NCI-H2196 treated with DMSO at 0.1 percent for 48 hours (cell line): Measurements from ENCODE around the gene ZBTB20.

Experiments used
- DNase-seq: peaks from one replicate; lab custom pipeline; 2025; ENCODE audit not compliant: unreplicated experiment; lab: John Stamatoyannopoulos, UW

ZBTB20 gene

DNA sequence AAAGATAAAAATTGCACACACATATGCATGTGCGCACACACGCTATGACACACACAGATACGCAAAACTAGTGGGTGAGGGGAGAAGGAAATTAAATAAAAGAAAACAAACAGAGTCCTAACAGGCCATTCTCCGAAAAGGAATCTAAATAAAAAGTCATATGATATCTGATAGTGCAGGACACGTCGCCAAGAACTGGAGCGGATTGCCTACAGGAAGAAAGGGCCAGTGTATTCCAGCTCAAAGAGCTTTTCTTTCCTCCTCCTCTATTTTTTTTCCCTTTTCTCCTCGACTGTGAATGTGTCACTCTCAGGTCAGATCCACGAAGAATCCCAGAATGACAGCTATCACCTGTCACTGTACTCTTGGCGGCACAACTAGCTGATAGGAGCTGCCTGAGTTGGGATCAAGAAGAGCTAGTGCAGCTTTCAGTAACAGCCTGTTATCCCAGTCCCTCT, 695.5 kb downstream of the ZBTB20 start:
- DNase-seq: peak; percentile 90

- DNase-seq: peak; percentile 73
Observed at GRCh38 chr3:114451051-114451451, 696.0 kb downstream of the ZBTB20 start.

- peak; percentile 29 for DNase-seq
Observed at GRCh38 chr3:114450008-114450596, 697.0 kb downstream of the ZBTB20 start.

DNA sequence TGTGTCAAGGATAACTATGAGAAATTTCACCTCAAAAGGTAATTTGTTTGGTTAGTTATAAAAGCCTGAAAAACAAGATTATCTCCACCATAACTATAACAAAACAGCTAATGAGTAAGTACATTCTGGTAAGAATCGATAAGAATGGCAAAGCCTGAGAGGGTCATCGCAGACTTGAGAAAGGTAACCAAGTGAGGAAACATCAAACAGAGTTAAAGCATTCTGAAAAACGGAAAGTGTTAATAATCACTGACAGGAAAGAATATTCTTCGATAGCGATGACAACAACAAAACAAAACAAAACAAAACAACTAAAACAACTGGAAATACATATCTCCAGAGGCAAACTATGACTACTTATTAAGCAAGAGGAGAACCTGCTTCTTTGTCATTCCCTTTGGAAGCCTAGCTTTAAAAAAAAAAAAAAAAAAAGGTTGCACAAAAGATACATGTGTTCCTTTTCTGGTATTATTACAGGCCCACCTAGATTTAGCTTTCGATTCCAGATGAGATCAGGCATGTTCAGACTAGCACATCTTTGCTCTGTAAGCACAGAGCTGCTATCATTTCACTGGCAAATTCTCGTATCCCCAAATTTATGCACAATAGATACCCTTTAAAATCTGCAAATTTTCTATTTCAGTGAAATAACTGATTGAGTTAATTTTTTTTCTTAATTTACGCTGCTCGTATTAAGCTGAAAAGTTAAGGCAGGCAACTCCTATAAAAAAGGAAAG, 697.6 kb downstream of the ZBTB20 start:
- peak; percentile 27 for DNase-seq

DNA sequence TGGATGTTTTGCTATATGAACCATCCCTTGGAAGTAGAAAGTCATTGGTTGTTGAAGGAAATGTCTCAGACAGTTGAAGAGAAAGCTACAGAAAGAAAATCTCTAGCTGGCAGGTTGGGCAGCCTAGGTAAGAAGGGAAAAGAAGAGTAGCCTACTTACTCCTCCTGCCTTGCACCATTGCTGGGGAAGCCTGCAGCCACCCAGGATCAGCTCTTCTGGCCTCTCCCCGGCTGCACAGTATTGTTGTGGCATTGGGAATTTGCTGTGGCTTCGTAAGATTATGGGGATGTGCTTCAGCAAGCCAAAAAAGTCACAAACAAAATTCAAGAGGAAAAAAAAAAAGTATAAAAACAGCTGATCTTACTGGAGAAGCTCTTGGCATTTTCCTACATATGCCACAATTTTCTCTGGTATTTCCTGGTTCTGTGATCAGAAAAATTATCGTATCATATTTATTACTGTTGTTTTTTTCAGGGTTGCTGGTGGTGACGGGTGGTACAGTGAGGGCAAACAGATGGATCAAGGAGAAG, 699.1 kb downstream of the ZBTB20 start:
- no peak for DNase-seq

DNA sequence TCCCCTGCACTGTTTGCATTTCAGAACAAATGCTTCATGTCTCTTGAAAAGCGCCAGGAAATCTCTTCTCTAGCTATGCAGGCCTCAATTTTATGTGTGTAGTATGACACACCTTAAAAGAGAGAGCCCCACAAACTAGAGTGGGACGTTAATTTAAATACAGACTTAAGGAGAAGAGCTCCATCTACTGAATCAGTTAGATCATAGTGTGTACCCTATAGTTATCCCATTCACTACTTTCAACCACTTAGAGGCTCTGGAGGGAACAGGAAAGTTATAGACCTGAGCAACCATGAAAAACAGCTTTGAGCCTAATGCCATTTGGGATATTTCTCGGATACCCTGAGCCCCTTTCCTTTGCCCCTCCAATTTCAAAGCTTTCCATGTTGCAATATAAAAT, 699.5 kb downstream of the ZBTB20 start:
- no peak for DNase-seq

DNA sequence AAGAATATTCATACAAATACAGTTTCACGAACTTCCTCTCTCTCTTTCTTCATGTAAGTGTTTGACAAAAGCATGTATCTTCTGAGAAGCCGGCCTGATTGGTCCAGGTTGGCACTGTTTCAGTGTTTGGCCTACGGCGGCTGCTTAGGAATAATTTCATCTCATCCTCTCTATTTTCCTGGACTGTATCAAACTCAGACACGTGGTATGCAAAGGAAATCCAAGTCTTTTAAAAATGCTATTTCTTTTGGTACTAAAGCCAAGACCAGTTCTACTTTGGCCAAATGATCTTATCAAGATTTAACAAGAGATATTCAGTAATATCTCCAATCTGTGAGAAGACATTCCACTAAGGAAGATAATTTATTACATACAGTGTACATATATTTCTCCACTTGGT, 700.5 kb downstream of the ZBTB20 start:
- no peak for DNase-seq

- DNase-seq: no peak
Observed at GRCh38 chr3:114445233-114445632, 701.9 kb downstream of the ZBTB20 start.

GRCh38 chr3:114444216-114444615, 702.9 kb downstream of the ZBTB20 start:
- DNase-seq: no peak

DNA sequence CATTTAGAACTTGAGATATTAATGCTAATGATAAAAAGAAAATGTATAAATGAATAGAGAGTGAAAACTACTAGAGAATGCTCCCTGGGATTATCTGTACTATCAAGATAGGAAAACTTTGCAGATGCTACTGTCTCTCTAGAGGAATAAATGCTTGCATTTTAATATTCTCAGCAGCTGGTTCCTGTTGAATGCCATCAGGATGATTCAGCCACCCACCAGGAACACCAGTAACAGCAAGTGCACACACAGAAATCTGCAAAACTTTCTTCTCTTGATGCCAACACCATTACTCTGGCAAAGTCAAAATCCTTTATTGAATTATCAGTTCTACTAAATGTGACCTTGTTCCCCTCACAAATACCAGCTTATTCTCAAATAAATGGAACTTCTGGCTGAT, 704.8 kb downstream of the ZBTB20 start:
- no peak for DNase-seq

- no peak for DNase-seq
Observed at GRCh38 chr3:114441386-114441785, 705.7 kb downstream of the ZBTB20 start.

DNA sequence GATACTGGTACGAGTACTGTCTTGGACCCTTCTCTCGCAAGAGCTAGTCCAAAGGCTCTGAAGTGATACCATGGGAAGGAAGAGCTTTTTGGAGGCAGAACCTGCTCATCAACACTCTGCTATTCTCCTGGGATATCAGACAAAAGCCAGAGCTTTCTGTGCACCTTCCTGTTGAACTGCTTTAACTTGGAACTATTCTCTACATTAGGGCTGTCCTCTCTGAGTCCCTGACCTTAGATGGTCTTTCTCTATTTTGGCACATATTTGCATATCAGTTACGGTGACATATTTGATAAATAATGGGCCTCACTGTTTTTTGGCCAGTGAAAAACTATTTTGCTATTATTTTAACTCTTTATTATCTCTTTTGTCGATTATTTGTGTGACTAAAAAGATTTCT, 706.4 kb downstream of the ZBTB20 start:
- DNase-seq: no peak

- no peak for DNase-seq
Observed at GRCh38 chr3:114439284-114439683, 707.8 kb downstream of the ZBTB20 start.

DNA sequence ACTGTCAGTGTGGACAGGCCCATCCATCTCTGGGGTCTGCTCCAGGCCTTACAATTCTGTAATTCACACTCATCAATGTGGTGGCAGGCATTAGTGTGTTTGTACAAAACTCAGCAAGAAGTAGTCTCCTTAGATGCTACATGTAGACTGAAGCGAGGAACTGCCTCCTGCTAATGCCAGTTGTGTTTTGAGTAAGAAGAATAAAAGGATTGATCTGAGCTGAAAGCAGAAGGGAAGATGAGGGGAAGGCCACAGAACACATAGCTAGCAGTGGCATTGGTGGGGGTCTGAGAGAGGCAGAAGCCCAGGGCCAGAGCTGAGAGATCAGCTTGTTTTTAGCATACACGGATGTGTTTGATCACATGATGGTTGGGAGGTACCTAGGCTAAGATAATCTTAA, 709.2 kb downstream of the ZBTB20 start:
- no peak for DNase-seq

DNA sequence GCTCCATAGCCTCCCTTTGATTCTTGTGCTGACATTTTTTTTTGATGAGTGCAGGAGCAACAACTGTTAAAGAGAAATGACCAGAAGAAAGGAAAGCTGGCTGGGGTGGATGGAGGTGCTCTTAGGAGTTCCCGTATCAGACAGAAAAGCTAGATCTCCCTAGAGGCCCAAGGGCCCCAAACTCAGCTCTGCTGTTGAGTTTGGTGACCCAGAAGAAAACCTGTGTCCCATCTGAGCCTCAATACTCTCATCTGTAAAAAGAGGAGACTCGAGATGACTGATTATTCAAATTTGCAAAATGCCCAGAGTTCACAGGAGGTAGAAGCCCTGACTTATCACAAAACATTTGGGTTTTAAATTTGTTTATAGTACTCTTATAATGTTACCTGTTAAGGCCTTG, 710.9 kb downstream of the ZBTB20 start:
- no peak for DNase-seq

DNA sequence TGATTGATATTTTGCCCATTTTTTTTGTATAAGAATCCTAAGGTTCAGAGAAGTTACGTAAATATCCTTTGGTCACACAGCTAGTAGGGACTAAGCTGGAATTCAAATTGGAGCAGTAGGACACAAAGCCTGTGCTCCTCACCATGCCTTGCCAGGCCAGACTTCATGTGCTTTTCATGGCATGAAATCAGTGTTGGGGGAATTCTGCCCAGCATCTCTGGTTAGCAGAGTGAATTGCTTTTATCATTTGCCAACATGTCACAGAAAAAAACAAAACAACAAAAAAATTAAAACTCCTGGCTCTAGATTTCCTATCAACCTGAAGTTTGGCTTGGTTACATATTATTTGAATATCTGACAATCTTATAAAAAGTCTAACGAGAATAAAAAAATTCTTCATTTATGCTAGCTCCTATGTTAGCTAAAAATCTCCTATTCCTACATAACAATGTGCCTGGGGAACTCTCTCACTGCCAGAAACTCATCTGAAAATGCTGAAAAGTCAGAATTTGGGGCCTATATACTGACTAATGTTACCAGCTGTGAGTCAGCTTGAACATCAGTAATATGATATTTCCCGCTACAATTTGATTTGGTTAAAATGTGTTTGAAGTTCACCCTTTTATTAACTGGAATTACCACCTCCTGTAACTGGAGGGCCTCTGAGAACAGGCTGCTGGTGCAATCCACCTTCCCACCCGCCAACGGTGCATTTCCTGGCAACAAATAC, 711.5 kb downstream of the ZBTB20 start:
- DNase-seq: no peak

- DNase-seq: no peak
Observed at GRCh38 chr3:114432310-114432709, 714.8 kb downstream of the ZBTB20 start.

GRCh38 chr3:114428044-114428595, 719.0 kb downstream of the ZBTB20 start:
- DNase-seq: no peak

DNA sequence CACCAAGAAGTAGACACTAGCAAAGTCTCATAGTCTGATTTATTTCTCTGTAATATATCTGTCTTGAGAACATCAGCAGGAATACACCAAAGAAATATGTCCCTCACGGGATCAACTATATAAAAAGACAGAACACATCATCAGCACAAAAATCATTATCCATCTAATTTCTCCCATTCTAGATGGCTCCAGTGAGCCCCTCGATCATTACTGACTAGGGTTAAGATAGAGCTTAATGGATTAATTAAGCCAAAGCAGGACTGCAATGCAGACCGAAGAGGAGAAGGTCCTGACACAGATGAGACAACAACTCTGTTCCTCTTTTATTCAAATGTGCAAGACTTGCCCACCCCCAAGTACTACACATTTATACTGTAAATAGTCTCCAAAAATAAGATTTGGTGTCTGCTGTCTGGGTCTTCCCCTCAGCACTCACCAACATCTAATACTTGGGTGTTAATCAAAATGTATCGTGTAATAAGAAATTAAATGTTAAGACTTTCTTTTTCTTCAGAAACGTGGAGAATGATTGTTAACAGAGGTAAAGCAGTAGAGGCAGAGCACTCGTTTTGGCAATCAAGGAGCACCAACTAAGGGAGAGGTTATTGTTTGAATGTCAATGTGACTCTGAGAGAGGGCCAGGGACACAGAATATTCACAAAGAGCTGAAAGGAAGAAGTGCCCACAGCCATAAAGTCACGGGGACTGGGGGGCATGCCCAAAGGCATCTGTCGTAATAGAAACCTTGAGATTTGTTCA, 719.6 kb downstream of the ZBTB20 start:
- no peak for DNase-seq

DNA sequence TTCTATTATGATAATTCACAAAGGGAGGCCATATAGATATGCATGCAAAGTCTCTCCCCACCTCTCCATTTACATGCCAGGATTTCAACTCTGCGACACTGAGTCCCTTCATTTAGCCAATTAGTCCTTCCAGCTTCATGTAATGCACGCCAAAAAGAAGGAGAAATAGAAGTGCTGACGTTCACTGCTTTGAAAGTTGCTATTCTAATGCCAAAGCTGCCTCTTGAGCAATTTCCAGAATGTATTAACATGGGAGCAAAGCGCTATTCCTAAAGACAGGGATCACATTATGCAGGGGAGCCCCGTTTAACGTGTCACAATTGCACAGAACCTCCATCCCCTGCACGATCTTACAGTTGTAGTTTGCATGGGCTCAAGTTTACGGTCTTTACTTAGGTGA, 722.8 kb downstream of the ZBTB20 start:
- no peak for DNase-seq

- no peak for DNase-seq
Observed at GRCh38 chr3:114421204-114421603, 725.9 kb downstream of the ZBTB20 start.
